Retina (tissue), 1 donor: ENCODE results near the gene RBMX2.
A peak's percentile ranks its signal among the peaks of the same experiment; 100 is the strongest.
"Not testable (repeated sequence)": the region's sequence is repeated elsewhere in the genome, so short reads cannot be mapped to it uniquely, and the experiment has no call there.

ENCODE experiments used
- DNase-seq: peaks from one replicate; pipeline ENCODE4 v3.0.0-alpha.2; 2016

The RBMX2 gene, protein sequence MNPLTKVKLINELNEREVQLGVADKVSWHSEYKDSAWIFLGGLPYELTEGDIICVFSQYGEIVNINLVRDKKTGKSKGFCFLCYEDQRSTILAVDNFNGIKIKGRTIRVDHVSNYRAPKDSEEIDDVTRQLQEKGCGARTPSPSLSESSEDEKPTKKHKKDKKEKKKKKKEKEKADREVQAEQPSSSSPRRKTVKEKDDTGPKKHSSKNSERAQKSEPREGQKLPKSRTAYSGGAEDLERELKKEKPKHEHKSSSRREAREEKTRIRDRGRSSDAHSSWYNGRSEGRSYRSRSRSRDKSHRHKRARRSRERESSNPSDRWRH

DNA sequence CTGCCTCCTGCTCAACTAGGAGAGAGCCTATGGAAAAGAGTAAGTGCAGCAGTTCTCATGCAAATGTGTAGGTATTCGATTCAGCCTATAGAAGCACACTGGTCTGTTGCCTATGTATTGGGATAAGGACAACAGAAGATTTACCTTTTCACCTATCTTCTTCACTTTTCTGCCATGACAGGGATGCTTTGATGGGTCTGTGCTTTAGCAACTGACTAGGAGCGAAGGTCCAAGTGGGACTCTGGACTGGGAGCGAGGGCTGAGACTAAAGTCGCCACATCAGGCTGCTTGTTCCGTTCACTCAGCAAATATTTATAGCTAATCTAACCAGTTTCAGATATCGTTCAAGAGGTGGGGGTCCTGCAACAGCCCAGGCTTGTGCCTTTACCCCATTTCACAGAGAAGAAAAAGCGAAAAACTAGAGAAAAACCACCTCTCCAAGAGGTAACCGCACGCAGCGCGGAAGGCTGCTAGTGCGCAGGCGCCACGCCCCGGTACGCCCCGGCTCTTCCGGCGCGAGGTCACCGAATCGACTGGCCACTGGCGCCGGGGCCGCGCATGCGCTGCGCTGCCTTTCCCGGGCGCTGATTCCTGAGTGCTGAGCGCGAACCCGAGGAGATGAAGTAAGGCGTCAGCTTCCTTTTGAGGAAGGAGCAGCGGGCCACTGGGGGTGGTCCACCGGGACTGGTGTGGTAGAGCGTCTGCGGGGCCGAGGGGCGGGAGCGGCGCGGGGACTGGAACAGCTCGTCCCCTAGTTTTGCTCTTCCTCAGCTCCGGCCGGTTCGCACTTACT is at the start of gene RBMX2:
TSS of gene RBMX2 (plus strand) at position 573 of the 793 bp plus-strand sequence. CDS start at position 619, 46 bp downstream.
- DNase-seq: peak; percentile 81

DNA sequence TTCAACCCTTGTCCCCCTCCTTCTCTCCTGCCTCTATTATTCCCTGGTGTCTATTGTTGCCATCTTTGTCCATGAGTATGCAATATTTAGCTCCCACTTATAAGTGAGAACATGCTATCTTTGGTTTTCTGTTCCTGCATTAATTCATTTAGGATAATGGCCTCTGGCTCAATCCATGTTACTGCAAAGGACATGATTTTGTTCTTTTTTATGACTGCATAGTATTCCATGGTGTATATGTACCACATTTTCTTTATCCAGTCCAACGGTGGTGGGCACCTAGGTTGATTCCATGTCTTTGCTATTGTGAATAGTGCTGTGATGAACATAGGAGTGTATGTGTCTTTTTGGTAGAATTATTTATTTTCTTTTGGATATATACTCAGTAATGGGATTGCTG is 49.7 kb upstream of the RBMX2 start:
- not testable (repeated sequence) for DNase-seq

DNA sequence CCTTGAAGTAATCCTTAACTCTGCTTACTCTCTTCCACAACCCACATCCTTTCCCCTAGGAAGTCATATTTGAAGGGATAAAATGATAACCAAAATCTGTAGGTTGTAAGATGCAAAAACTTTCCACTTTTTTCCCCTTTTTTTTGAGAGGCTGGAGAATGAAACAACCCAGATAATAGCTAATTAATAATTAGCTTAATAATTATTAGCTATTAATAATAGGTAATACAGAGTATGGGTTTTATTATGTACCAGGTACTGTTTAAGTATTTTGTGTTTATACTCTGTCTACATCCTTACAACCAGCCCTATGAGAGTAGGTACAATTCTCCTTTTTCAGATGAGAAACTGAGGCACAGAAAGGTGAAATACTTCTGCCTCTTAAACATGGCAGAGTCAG is 25.7 kb upstream of the RBMX2 start:
- DNase-seq: no peak

DNA sequence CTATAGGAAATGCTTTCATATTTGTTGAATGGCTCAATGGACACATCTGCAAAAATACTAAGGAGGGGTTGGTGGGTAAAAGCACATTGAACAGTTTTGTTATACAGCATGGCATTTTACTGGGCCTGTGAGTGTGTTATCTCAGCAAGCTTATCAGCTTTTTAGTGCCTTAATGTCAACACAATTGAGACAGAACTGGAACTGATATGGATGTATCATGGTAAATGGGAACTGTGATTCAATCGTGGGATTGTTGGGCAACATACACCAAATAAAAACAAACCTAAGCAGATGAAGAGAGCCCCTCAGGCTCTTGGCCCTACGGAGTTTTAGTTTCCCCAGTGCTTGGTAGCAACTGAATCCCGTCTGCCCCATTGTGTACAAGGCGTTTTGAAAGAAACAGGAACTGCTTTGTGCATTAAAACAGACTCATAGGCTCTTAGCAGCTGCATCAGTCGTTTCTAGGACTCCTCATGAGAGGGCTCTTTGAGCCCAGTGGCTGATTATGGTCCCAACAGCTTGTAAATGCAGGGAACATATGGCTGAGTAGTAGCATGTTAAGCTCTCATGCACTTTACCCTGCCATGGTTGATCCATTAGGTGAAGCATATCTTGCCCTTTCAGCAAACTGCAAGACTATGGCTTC is 23.6 kb upstream of the RBMX2 start:
- DNase-seq: no peak

DNA sequence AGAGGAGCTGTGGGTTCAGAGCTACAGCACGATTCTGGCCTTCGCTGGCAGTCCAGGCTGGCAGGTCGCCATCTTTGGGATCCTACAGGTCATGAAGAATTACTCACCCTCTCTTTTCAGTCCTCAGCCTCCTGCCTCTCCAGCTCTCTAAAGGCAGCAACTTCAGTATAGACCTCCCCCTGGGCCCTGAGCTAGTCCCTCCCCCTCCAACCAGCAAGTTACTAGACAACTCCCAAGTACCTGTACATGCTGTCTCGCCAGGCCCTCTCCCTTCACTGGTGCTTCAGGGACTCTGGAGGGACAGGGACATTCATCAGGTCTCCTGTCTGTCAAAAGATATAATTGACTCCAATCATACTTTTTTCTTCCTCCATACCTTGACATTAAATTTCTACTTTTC is 16.3 kb upstream of the RBMX2 start, which contains the start of gene GPR119:
TSS of gene GPR119 (minus strand) at position 155 of the 400 bp plus-strand sequence. CDS start 227 bp downstream, outside the sequence.
- DNase-seq: no peak

DNA sequence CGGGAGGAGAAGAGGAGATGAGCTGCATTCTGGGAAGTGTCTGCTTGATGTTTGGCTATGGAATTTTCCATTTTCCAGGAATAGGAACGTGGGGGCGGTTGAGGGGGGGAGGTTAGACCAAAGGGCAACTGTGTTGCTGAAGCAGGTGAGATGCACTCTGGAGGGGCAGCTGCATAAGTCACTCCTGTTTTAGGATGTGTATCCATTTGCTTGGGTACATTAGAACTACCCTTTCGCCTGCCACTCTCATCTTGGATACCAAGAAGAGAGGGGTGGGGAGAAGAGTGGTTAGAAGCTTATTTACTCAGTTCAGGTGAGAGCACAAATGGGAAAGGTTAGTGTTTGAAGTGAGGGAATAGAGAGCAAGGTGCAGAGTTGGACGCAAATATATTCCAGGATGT is 15.4 kb upstream of the RBMX2 start:
- no peak for DNase-seq

DNA sequence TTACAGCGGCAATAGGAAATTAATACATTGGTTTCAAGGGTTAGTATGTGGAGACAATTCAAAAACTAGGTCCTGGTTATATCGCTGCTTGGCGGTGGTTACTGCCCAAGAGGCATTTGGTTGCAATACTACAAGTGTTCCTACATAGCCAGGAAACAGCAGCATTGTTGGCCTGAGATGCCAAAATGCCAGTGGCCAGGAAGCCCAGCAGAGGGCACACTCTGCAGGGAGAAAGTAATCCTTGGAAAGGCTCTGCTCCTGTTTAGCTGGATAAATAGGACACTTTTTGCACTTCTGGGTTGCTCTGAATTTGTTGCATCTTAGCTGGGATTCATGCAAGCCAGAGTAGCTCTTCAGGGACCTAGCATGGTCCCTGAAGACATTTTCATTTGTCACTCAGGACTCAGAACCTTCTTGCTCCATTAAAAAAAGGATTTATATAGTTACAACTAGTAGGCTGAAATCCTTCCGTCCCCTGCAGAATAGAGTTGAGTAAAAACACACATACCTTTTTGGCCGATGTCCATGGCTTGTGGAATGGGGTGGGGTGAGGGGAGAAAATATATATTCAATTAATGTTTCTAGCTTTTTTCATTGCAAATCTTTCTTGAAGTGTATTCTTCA is 8.2 kb upstream of the RBMX2 start:
- peak; percentile 31 for DNase-seq

DNA sequence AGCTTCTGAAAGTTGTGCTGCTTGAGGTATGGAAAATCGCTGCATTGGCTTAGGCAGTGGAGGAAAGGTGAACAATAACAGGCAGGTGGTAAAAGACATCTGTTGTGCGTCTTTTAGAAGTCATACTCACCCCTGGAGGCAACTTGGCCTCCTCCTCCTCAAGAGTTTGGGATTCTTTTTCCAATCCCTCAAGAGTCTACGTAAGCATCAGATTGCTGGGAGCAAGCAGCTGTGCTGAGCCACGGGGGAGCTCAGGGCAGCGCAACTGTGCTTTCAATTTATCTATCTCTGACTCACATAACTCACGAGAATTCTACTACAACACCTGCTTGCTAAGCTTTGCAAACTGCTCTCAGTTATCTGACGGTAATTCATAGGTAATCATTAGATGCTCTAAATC is 6.4 kb upstream of the RBMX2 start:
- DNase-seq: no peak

DNA sequence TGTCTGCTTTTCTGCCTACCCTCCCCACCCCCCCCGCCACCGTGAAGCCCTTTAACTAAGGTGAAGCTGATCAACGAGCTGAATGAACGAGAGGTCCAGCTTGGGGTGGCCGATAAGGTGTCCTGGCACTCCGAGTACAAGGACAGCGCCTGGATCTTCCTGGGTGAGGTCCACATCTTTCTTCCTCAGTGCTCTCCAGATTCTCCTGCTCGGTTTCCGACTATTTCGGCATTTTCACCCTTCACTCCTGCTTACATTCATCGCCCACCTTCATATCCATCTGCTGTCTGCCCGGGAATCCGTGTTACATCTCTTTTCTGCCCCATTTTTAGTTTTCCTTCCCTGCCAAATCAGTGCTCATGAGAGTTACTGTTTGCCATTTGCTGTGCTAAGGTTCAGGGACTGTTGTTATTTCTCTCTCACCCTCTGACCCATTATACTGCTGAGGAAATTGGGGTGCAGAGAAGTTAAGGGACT is 459 bp downstream of the RBMX2 start:
- DNase-seq: peak; percentile 2

DNA sequence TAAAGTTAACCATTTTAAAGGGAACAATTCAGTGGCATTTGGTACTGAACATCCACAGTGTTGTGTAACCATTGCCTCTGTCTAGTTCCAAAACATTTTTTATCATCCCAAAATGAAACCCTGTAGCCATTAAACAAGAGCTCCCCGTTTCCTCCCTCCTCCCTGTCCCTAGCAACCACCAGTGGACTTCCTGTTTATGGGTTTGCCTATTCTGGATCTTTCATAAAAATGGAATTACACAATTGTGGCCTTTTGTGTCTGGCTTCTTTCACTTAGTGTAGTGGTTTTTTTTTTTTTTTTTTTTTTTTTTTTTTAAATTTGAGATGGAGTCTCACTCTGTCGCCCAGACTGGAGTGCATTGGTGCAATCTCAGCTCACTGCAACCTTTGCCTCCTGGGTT is 11.6 kb downstream of the RBMX2 start:
- DNase-seq: no peak

DNA sequence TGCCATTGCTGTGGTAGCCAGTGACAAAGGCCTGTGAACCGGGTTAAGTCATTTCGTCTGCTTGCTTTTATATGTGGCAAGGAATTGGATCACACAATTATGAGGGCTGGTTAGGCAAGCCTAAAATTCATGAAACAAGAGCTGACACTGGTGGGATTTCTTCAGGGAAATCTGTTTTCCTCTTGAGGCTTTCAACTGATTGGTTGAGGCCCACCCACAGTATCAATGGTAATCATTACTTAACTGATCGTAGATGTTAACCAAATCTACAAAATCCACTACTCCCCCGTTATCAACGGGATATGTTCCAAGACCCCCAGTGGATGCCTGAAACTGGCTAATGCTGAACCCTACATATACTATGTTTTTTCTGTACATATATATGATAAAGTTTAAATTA is 13.0 kb downstream of the RBMX2 start:
- no peak for DNase-seq

DNA sequence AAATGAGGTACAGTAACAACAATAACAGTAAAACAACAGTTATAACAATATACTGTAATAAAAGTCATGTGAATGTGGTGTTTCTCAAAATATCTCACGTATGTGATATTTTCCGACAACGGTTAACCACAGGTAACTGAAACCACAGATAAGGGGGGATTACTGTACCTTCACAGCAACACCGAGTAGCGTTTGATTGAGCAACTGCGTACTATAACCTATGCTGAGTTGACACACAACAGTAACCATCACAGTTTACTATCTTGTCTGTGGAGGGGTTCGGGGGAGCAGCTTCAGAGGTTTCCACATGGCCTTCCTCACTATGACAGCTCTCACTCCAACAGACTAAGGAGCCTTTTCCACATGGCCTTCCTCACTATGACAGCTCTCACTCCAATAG is 13.4 kb downstream of the RBMX2 start:
- no peak for DNase-seq

DNA sequence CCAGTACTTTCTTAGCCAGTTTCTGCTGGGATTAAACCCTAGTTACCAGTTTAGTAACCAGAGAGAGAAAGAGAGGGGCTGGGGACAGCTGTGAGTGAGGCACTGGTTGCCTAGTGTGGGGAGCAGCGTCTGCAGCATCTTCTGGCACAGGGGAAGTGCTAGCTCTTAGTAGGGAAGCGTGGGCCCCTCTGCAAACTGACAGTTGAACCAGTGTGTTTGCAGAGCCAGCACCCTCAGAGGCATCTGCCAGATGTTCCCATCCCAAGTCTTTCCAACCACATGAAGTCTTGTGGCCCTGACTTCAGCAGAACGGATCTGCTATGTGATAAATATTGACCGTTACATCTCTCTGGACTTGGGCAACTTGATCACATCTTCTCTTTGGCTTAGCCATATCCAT is 15.0 kb downstream of the RBMX2 start:
- DNase-seq: no peak

DNA sequence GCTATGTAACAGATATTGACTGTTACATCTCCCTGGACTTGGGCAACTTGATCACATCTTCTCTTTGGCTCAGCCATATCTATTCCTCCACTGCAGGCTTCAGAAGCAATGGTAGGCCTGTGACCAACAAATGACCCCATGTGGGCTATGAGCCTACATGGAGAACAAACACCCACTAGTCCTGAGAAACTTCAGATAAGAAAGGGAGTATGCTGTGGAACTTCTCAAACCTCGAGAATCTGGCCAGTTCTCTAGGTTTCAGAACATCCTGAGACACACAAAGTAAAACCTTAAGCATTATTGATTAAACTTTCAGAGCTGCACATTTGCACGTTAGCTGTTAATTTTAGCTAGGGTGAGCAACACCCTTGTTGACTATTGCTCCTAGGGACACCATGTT is 16.3 kb downstream of the RBMX2 start:
- no peak for DNase-seq

DNA sequence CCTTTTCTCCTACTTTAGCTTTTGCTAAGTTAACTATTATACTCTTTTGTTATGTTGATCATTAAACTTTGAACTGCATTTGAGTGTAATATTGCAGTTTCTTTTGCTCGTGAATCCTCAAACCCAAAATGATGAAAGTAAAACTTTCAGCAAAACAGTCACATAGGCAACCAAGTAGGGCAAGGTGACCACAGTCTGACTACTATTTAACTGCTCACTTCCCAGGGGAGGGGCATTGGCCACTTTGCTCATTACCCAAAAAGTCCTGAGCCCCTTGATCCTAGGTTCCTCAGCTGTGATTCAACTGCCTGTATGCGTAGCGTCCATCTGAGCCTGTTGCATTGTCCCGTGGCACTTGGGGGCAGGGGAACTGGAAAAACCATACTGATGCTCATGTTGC is 17.0 kb downstream of the RBMX2 start:
- no peak for DNase-seq

DNA sequence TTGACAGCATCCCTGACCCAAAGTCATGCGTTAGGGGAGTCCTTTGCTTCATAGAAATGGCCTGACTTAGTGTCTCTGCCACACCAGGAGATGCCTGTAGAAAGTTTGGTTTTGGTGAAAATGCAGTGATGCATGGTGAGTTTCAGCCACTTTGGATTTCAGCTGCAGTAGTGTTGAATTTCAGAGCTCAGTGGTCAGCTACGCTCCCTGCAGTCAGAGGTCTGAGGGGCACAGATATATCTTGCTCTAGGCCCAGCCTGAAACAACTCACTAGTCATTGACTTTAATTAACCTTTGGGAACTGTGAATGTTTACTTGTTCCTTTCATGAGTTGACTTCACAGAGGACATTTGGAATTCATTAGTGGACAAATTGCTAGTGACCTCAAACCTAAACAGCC is 17.5 kb downstream of the RBMX2 start:
- no peak for DNase-seq

DNA sequence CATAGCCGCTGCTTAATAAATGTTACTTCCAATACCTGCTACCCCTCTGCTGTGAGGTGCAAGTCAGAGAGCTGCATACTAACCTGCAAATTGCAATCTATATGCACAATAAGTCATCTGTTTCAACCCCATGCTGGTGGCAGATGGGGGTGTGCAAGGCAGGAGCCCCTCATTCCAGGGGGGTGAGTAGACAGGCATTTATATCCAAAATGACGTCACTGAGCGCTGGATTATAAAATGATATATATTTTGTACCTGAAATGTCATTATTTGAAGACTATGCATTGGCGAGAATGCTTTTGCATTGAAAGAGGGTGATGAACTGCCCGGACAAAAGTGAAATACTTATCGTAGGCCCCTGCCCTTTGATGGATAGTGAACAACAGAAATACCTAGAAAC is 24.7 kb downstream of the RBMX2 start:
- no peak for DNase-seq

DNA sequence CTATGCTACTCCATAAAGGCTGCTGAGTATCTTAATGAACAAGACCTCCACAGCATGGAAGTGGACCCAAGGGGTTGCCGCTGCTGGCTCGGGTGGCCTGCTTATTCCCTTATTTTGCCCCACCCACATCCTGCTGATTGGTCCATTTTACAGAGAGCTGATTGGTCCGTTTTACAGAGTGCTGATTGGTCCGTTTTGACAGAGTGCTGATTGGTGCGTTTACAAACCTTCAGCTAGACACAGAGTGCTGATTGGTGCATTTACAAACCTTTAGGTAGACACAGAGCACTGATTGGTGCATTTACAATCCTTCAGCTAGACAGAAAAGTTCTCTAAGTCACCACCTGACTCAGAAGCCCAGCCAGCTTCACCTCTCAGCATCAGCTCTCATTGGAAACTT is 27.4 kb downstream of the RBMX2 start:
- not testable (repeated sequence) for DNase-seq

DNA sequence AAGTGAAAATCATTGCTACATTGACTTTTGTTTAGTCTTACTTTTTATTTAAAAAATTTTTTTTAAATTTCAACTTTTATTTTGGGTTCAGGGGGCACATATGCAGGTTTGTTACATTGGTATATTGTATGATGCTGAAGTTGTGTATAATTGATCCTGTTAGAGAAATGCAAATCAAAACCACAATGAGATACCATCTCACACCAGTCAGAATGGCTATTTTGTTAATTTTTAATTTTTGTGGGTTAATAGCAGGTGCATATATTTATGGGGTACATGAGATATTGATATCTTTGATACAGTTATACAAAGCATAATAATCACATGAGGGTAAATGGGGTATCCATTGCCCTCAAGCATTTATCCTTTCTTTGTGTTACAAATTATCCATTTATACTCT is 34.1 kb downstream of the RBMX2 start:
- no peak for DNase-seq

DNA sequence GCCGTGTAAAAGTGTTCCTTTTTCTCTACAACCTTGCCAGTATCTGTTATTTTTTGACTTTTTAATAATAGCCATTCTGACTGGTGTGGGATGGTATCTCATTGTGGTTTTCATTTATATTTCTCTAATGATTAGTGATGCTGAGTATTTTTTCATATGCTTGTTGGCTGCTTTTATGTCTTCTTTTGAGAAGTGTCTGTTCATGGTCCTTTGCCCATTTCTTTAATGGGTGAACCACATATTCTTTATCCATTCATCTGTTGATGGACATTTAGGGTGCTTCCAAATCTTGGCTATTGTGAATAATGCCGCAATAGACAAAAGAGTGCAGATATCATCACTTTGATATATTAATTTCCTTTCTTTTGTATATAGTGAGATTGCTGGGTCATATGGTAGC is 36.2 kb downstream of the RBMX2 start:
- DNase-seq: not testable (repeated sequence)

DNA sequence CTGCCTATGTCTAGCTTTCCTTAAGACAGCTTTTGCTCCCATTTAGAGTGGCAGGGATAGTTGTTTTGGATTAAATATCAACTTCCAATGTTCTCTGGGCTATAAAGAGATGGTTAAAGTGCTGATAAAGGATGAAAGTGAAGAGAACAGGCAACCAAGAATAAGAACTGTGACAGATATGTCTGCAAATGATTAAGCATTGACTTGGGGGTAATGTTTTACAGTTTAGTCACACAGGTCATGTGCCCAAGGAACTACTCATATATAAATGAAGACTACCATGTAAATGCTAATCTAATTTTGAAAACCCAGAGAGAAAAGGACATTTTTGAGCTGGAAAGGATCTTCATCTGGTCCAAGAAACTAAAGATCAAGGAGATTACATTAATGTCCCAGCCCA is 42.1 kb downstream of the RBMX2 start:
- no peak for DNase-seq

DNA sequence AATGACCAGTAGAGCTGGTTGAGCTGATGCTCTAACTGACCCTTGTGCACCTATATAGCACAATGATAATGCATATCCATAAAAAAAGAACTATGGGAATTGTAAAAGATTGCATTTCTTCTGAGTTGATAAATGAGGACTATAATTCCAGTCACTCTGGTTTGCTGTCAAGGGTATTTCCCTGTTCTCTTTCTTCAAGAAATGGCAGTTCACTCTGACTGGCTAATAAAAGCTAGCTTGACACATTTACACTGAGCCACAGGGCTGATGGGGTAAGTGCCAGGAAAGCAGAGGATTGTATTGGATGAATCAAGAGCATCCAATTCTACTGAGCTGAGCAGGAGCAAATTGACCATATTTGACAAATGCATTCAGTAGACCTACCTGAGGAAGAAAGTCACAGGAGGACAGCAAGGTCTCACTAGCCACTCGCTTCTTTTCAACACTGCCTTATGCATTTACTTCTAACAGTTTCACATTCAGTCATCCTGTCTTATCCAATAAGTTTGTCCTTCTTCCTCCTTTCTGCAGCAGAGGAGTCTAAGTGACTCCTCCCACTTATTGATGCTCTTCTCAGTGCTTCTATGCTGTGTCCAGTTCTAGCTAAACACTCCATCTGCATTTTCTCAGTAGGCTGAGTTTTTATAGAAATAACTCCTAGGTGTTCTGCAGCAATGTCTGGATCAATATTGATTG is 43.0 kb downstream of the RBMX2 start:
- no peak for DNase-seq

DNA sequence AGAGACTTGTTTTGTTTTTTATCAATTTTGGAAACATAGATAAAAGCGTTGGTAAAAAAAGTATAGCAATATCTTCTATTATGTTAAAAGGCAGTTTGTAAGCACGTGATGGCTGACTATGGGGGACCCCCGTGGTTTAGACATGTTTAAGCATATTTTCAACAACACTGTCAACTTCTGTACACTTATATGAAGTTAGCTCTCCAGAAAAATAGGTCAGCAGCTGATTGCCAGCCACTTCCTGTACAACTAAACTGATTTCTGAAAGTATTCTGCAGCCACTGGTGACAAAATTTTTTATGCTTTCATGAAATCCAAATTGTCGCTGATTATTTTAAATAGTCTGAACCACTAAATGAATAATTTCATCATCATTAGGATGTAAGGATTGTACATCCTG is 45.2 kb downstream of the RBMX2 start:
- no peak for DNase-seq
